ENCODE data around the gene AARS1. TPM values are rescaled to one million over a fixed set of nuclear protein-coding genes. Genes with fewer than 3 reads are reported as not detected.

Gene AARS1
- total and polyA plus RNA-seq, 2 experiments from 2014 or later = 105 to 292 TPM

DNA sequence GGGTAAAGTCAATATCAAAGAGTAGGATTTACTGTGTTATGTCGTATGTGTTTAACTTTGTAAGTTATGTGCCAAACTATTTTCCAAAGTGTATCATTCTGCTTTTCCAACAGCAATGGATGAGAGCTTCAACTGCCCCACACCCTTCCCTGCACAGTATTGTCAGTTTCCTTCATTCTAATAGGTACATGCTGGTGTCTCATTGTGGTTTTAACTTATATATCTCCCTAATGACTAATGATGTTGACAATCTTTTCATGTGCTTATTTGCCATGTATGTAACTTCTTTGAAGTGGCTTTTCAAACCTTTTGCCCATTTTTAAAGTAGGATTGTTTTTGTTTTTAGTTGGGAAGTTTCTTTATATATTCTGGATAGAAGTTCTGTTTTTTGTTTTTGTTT is 13.4 kb upstream of the AARS1 start:
- H4K20me1 ChIP-seq (replicated peaks; ENCODE audit: insufficient read depth) = peaks cover 38% of the 10 kb centered on the region
- H3K4me2 ChIP-seq = no peak overlapping the region
- H3F3A ChIP-seq (replicated peaks; ENCODE audit: low read depth) = 0 out of 2 replicates have a peak, but pooled peaks cover 10% of the 10 kb centered on the region
- no peaks in the 10 kb centered on the region for H3K27me3 ChIP-seq (ENCODE audit: insufficient read depth)
- H2AFZ ChIP-seq = no peak overlapping the region
- H3K9me2 ChIP-seq (ENCODE audit: insufficient read depth) = no peaks in the 10 kb centered on the region
- Mint-ChIP-seq H3K27ac (no peak overlapping the region), H3K4me3 (no peak overlapping the region), H3K27me3 (ENCODE audit: insufficient read depth, low read depth, poor library complexity) (peaks cover 5% of the 10 kb centered on the region), H3K4me1 (peaks cover 14% of the 10 kb centered on the region), H3K9me3 (no peaks in the 10 kb centered on the region), H3K36me3 (ENCODE audit: low read depth) (peaks cover 17% of the 10 kb centered on the region)
- no peaks in the 10 kb centered on the region for H3K36me3 ChIP-seq (ENCODE audit: insufficient read depth)
- peaks cover 9% of the 10 kb centered on the region for H3K4me1 ChIP-seq (ENCODE audit: insufficient read depth)
- DNase-seq (ENCODE audit: low spot score) (no peak), ATAC-seq (no peak)
- H3K79me2 ChIP-seq (replicated peaks; ENCODE audit: insufficient read depth) = peaks cover 89% of the 10 kb centered on the region
- peak overlapping the region; percentile 39; the same call in 1 of the 2 replicates for H3K27ac ChIP-seq (ENCODE audit: low read depth)
- TF ChIP-seq ZNF331 (CRISPR knock-in tag; IDR thresholded peaks at IDR 0.05; ENCODE audit: low read depth) (no peak), NANOG (IDR thresholded peaks at IDR 0.05; ENCODE audit: borderline replicate concordance) (no peak), CREB1 (CRISPR knock-in tag; IDR thresholded peaks at IDR 0.05; ENCODE audit: low read depth) (no peak)
- TF ChIP-seq, protein P1, sequence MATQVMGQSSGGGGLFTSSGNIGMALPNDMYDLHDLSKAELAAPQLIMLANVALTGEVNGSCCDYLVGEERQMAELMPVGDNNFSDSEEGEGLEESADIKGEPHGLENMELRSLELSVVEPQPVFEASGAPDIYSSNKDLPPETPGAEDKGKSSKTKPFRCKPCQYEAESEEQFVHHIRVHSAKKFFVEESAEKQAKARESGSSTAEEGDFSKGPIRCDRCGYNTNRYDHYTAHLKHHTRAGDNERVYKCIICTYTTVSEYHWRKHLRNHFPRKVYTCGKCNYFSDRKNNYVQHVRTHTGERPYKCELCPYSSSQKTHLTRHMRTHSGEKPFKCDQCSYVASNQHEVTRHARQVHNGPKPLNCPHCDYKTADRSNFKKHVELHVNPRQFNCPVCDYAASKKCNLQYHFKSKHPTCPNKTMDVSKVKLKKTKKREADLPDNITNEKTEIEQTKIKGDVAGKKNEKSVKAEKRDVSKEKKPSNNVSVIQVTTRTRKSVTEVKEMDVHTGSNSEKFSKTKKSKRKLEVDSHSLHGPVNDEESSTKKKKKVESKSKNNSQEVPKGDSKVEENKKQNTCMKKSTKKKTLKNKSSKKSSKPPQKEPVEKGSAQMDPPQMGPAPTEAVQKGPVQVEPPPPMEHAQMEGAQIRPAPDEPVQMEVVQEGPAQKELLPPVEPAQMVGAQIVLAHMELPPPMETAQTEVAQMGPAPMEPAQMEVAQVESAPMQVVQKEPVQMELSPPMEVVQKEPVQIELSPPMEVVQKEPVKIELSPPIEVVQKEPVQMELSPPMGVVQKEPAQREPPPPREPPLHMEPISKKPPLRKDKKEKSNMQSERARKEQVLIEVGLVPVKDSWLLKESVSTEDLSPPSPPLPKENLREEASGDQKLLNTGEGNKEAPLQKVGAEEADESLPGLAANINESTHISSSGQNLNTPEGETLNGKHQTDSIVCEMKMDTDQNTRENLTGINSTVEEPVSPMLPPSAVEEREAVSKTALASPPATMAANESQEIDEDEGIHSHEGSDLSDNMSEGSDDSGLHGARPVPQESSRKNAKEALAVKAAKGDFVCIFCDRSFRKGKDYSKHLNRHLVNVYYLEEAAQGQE (IDR thresholded peaks at IDR 0.05; ENCODE audit: unreplicated experiment) = no peak
- H3K4me3 ChIP-seq = no peak overlapping the region

DNA sequence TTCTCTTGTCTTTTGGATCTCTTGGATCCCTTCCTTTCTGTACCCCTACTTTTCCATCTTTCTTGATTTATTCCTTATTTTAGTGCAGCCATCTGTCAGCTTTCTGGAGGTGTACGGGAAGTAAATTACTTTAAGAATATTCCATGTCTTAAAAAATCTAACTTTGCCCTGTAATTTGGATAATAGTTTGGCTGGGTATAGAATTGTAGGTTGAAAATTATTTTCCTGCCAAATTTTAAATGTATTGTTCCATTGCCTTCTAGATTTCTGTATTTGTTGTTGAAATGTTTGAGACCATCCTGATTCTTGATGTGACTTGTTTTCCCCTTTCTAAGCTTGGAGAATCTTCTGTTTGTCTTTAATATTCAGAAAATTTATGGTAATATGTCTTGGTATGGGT is 11.8 kb upstream of the AARS1 start:
- H3K4me3 ChIP-seq = no peak overlapping the region

More for the DNA sequence above, 11.8 kb upstream of the AARS1 start:
- H3K9me3 Mint-ChIP-seq = no peaks in the 10 kb centered on the region
- Histone ChIP-seq H3K4me2 (no peak overlapping the region), H3K79me2 (replicated peaks; ENCODE audit: insufficient read depth) (peaks cover 74% of the 10 kb centered on the region), H3K27me3 (ENCODE audit: insufficient read depth) (no peaks in the 10 kb centered on the region), H3K36me3 (ENCODE audit: insufficient read depth) (no peaks in the 10 kb centered on the region), H4K20me1 (replicated peaks; ENCODE audit: insufficient read depth) (peaks cover 30% of the 10 kb centered on the region), H3K27ac (ENCODE audit: low read depth) (no peak overlapping the region), H3K4me1 (ENCODE audit: insufficient read depth) (peaks cover 9% of the 10 kb centered on the region), H3F3A (replicated peaks; ENCODE audit: low read depth) (0 out of 2 replicates have a peak, but pooled peaks cover 7% of the 10 kb centered on the region), H2AFZ (no peak overlapping the region), H3K9me2 (ENCODE audit: insufficient read depth) (no peaks in the 10 kb centered on the region)
- peaks cover 5% of the 10 kb centered on the region for H3K27me3 Mint-ChIP-seq (ENCODE audit: insufficient read depth, low read depth, poor library complexity)
- TF ChIP-seq ZNF114 (CRISPR knock-in tag; IDR thresholded peaks at IDR 0.05) = no peak
- TF ChIP-seq STAT1 (IDR thresholded peaks at IDR 0.05; ENCODE audit: unreplicated experiment) = no peak
- TF ChIP-seq JUNB (IDR thresholded peaks at IDR 0.05; ENCODE audit: unreplicated experiment) = no peak
- no peak for TF ChIP-seq EZH2phosphoT487 (IDR thresholded peaks at IDR 0.05; ENCODE audit: unreplicated experiment)
- TF ChIP-seq, protein P2, sequence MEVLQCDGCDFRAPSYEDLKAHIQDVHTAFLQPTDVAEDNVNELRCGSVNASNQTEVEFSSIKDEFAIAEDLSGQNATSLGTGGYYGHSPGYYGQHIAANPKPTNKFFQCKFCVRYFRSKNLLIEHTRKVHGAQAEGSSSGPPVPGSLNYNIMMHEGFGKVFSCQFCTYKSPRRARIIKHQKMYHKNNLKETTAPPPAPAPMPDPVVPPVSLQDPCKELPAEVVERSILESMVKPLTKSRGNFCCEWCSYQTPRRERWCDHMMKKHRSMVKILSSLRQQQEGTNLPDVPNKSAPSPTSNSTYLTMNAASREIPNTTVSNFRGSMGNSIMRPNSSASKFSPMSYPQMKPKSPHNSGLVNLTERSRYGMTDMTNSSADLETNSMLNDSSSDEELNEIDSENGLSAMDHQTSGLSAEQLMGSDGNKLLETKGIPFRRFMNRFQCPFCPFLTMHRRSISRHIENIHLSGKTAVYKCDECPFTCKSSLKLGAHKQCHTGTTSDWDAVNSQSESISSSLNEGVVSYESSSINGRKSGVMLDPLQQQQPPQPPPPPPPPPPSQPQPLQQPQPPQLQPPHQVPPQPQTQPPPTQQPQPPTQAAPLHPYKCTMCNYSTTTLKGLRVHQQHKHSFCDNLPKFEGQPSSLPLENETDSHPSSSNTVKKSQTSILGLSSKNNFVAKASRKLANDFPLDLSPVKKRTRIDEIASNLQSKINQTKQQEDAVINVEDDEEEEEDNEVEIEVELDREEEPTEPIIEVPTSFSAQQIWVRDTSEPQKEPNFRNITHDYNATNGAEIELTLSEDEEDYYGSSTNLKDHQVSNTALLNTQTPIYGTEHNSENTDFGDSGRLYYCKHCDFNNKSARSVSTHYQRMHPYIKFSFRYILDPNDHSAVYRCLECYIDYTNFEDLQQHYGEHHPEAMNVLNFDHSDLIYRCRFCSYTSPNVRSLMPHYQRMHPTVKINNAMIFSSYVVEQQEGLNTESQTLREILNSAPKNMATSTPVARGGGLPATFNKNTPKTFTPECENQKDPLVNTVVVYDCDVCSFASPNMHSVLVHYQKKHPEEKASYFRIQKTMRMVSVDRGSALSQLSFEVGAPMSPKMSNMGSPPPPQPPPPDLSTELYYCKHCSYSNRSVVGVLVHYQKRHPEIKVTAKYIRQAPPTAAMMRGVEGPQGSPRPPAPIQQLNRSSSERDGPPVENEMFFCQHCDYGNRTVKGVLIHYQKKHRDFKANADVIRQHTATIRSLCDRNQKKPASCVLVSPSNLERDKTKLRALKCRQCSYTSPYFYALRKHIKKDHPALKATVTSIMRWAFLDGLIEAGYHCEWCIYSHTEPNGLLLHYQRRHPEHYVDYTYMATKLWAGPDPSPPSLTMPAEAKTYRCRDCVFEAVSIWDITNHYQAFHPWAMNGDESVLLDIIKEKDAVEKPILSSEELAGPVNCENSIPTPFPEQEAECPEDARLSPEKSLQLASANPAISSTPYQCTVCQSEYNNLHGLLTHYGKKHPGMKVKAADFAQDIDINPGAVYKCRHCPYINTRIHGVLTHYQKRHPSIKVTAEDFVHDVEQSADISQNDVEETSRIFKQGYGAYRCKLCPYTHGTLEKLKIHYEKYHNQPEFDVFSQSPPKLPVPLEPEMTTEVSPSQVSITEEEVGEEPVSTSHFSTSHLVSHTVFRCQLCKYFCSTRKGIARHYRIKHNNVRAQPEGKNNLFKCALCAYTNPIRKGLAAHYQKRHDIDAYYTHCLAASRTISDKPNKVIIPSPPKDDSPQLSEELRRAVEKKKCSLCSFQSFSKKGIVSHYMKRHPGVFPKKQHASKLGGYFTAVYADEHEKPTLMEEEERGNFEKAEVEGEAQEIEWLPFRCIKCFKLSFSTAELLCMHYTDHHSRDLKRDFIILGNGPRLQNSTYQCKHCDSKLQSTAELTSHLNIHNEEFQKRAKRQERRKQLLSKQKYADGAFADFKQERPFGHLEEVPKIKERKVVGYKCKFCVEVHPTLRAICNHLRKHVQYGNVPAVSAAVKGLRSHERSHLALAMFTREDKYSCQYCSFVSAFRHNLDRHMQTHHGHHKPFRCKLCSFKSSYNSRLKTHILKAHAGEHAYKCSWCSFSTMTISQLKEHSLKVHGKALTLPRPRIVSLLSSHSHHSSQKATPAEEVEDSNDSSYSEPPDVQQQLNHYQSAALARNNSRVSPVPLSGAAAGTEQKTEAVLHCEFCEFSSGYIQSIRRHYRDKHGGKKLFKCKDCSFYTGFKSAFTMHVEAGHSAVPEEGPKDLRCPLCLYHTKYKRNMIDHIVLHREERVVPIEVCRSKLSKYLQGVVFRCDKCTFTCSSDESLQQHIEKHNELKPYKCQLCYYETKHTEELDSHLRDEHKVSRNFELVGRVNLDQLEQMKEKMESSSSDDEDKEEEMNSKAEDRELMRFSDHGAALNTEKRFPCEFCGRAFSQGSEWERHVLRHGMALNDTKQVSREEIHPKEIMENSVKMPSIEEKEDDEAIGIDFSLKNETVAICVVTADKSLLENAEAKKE (CRISPR knock-in tag; IDR thresholded peaks at IDR 0.05) = no peak
- TF ChIP-seq, protein P3, sequence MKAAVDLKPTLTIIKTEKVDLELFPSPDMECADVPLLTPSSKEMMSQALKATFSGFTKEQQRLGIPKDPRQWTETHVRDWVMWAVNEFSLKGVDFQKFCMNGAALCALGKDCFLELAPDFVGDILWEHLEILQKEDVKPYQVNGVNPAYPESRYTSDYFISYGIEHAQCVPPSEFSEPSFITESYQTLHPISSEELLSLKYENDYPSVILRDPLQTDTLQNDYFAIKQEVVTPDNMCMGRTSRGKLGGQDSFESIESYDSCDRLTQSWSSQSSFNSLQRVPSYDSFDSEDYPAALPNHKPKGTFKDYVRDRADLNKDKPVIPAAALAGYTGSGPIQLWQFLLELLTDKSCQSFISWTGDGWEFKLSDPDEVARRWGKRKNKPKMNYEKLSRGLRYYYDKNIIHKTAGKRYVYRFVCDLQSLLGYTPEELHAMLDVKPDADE (IDR thresholded peaks at IDR 0.05) = no peak
- no peak for TF ChIP-seq POLR2AphosphoS5 (IDR thresholded peaks at IDR 0.05; ENCODE audit: low read depth)
- TF ChIP-seq EZH2 (IDR thresholded peaks at IDR 0.05; ENCODE audit: low read depth, unreplicated experiment) = no peak
- no peak for TF ChIP-seq CREB1 (CRISPR knock-in tag; IDR thresholded peaks at IDR 0.05; ENCODE audit: low read depth)
- peaks cover 17% of the 10 kb centered on the region for H3K36me3 Mint-ChIP-seq (ENCODE audit: low read depth)
- H3K4me3 Mint-ChIP-seq = no peak overlapping the region; the same call in 2 of the 3 replicates
- H3K4me1 Mint-ChIP-seq = peaks cover 14% of the 10 kb centered on the region
- DNase-seq (ENCODE audit: low spot score) = no peak
- no peak for ATAC-seq
- no peak overlapping the region for H3K27ac Mint-ChIP-seq

All from GM23338 (cell line).